ENCODE measurements around the gene ZBTB16. TPM values are rescaled to one million over a fixed set of nuclear protein-coding genes. Genes with fewer than 3 reads are reported as not detected.

Gene ZBTB16
- total and polyA plus RNA-seq, 3 donors from 2014 or later, result 11.4 to 88.5 (median 51.5) TPM

GRCh38 chr11:114270531-114271270, 211.2 kb downstream of the ZBTB16 start:
- WGBS, 2 donors, result 89 to 94% methylated on average over 5 of the region's 5 CpGs
- Histone ChIP-seq H3K4me1 (no peaks in the 10 kb centered on the region), H3K36me3 (ENCODE audit: low read depth, missing control alignments) (no peaks in the 10 kb centered on the region), H3K27me3 (no peaks in the 10 kb centered on the region), H3K4me3 (no peak overlapping the region), H3K27ac (no peak overlapping the region), H3K9me3 (no peaks in the 10 kb centered on the region)
- intact Hi-C loops (cut with DNase I; ENCODE audit: low total_unique reads), result no loop called here
- TF ChIP-seq POLR2A (IDR thresholded peaks at IDR 0.05) (no peak), CTCF (IDR thresholded peaks at IDR 0.05) (no peak)
- DNase-seq, result no peak

- intact Hi-C loops (cut with DNase I; ENCODE audit: low total_unique reads), result no loop called here
Observed at GRCh38 chr11:114271316-114271715, 211.8 kb downstream of the ZBTB16 start.

GRCh38 chr11:114272311-114272710, 212.8 kb downstream of the ZBTB16 start:
- intact Hi-C loops (cut with DNase I; ENCODE audit: low total_unique reads), result no loop called here
- Histone ChIP-seq H3K27ac (no peak overlapping the region), H3K4me3 (no peak overlapping the region), H3K4me1 (no peaks in the 10 kb centered on the region), H3K9me3 (no peaks in the 10 kb centered on the region), H3K36me3 (ENCODE audit: low read depth, missing control alignments) (no peaks in the 10 kb centered on the region), H3K27me3 (no peaks in the 10 kb centered on the region)
- 75 to 84% methylated on average over 4 of the region's 4 CpGs for WGBS, 2 donors
- no peak for TF ChIP-seq CTCF (IDR thresholded peaks at IDR 0.05)
- DNase-seq, result no peak

More at GRCh38 chr11:114271316-114271715, 211.8 kb downstream of the ZBTB16 start:
- DNase-seq, result no peak
- Histone ChIP-seq H3K27ac (no peak overlapping the region), H3K36me3 (ENCODE audit: low read depth, missing control alignments) (no peaks in the 10 kb centered on the region), H3K4me1 (no peaks in the 10 kb centered on the region), H3K27me3 (no peaks in the 10 kb centered on the region), H3K4me3 (no peak overlapping the region), H3K9me3 (no peaks in the 10 kb centered on the region)
- TF ChIP-seq CTCF (IDR thresholded peaks at IDR 0.05) (no peak), POLR2A (IDR thresholded peaks at IDR 0.05) (no peak)
- WGBS, 2 donors, result 74 to 82% methylated on average over 2 of the region's 2 CpGs

GRCh38 chr11:114273071-114273470, 213.6 kb downstream of the ZBTB16 start:
- no peaks in the 10 kb centered on the region for H3K27me3 ChIP-seq
- H3K9me3 ChIP-seq, result no peaks in the 10 kb centered on the region
- H3K4me3 ChIP-seq, result no peak overlapping the region
- no peaks in the 10 kb centered on the region for H3K36me3 ChIP-seq (ENCODE audit: low read depth, missing control alignments)
- intact Hi-C loops (cut with DNase I; ENCODE audit: low total_unique reads), result no loop called here
- WGBS, 2 donors, result 77 to 90% methylated on average over 3 of the region's 3 CpGs
- no peak overlapping the region for H3K27ac ChIP-seq
- H3K4me1 ChIP-seq, result no peaks in the 10 kb centered on the region
- DNase-seq, result no peak
- no peak for TF ChIP-seq CTCF (IDR thresholded peaks at IDR 0.05)
- no peak for TF ChIP-seq POLR2A (IDR thresholded peaks at IDR 0.05)

Measured in testis (tissue), 3 donors.